NCI-H69 (cell line): ENCODE results near the gene UQCRQ.
"Not testable (repeated sequence)": the region's sequence is repeated elsewhere in the genome, so short reads cannot be mapped to it uniquely, and the experiment has no call there.

ENCODE experiments used
- DNase-seq: peaks from one replicate; lab custom pipeline; 2025; lab: John Stamatoyannopoulos, UW

UQCRQ gene

DNA sequence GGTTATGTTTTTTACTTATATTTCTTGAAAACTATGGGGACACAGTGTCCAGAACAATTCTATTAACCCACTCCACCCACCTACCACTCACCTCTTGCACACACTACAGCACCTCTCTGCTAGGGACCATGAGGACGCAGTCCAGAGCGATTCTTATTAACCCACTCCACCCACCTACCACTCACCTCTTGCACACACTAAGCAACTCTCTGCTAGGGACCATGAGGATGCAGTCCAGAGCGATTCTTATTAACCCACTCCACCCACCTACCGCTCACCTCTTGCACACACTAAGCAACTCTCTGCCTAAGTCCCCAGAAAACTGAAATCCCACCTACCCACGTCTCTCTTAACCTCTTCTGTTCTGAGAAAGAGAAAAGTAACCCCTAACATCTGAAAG, 33.8 kb upstream of the UQCRQ start:
- no peak for DNase-seq

GRCh38 chr5:132834057-132834456, 32.4 kb upstream of the UQCRQ start:
- DNase-seq, result no peak

GRCh38 chr5:132836852-132837251, 29.6 kb upstream of the UQCRQ start:
- DNase-seq, result no peak

DNA sequence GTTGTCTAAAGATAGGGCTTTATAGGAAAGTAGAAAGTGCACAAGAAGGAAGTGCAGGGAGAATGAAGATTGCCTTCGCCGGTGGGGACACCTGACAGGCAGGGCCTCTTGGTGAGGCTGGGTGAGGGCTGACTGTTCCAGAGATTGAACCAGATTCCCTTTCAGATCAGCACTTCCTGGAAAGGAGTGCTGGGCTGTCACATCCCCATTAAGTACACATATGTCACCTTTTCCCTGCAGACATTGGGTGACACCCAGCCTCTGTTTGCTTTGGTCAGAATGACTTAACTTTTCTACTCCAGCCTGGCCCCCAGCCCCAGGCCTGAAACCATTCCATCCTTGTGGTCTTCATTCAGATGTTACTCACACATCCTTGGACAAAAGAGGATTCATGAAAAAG, 28.6 kb upstream of the UQCRQ start:
- peak; percentile 58 for DNase-seq

GRCh38 chr5:132838516-132839282, 27.7 kb upstream of the UQCRQ start:
- DNase-seq, result no peak

DNA sequence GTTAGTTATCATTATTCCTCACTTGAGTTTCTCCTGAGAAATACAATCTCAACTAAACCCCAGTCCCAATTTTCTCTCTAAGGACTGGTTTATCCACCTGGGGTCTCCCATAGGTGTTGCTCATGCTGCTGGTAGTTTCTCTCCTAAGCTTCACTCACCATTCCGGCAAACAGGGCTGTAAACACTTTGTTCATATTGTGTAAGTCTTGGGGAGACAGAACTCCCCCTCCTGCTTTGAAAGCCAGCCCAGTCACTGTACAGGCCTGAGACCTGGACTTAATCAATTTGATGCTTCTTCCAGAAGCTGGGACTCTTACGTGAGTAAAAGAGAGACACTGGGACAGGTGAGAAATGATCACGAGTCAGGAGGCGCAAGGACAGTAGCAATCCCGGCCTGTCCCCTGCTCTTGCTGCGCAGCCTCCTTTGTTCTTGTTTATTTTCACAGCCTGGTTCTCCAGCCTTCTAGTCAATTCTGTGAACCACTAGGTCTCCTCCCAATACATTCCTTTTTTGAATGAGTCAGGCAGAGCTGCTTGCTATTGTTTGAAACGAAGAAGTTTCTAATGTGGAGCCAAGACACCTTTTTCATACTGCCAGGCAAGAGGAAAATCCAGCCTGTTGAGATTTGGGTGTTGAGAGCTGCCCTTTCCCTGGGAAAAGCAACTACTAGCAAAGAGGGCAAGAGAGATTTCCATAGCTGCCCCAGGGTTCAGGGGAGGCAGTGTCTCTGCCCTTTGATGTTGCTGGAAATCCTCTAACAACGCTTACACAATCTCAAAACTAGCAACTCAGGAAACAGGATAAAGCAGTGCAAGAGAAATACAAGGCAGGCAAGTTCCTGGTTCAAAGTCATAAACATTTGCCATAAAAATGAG, 26.8 kb upstream of the UQCRQ start:
- DNase-seq, result no peak

GRCh38 chr5:132840313-132840712, 26.1 kb upstream of the UQCRQ start:
- no peak for DNase-seq

GRCh38 chr5:132840896-132841295, 25.5 kb upstream of the UQCRQ start:
- peak; percentile 97 for DNase-seq

GRCh38 chr5:132841305-132841704, 25.1 kb upstream of the UQCRQ start:
- DNase-seq, result no peak

DNA sequence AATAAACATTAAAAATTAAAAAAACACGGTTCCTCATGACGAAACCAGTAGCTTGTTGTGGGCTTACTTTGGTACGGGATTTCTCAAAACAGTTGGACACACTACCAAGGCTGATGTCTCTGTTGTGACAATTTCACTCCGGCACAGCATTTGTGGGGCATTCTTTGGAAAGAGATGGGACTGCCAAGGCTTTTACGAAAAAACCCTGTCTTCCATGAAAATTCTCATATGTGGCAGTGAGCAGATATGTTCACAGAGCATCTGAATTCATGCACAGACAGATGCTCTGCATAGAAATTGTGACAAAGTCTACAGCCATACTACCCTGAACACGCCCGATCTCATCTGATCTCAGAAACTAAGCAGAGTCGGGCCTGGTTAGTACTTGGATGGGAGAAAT, 18.2 kb upstream of the UQCRQ start:
- DNase-seq, result no peak

GRCh38 chr5:132849347-132849746, 17.1 kb upstream of the UQCRQ start:
- DNase-seq, result no peak

DNA sequence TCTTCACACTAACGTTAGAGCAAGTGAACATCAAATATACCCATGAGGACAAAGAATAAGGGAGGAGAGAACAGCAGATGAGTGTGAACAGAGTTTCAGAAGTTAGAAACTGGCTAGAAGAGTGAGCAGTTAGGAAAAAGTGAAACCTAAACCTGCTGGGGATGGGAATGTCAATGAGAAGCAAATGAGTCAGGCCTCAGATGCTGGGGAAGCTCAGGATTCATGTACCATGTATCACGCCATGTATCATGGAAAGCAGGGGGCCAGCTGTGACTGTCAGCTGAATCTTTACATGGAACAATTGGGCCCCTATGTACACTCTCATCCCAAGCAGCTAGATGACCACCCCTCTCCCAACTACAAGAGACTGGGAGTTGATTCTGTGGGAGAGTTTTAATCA, 16.4 kb upstream of the UQCRQ start:
- no peak for DNase-seq

- DNase-seq, result no peak
These were observed 13.1 kb upstream of the UQCRQ start for GRCh38 chr5:132853323-132853722.

GRCh38 chr5:132853790-132854189, 12.7 kb upstream of the UQCRQ start:
- DNase-seq, result no peak

- DNase-seq, result peak; percentile 9
These were observed 12.1 kb upstream of the UQCRQ start for GRCh38 chr5:132854301-132854700.

- DNase-seq, result not testable (repeated sequence)
These were observed 11.4 kb upstream of the UQCRQ start for GRCh38 chr5:132854992-132855391.

DNA sequence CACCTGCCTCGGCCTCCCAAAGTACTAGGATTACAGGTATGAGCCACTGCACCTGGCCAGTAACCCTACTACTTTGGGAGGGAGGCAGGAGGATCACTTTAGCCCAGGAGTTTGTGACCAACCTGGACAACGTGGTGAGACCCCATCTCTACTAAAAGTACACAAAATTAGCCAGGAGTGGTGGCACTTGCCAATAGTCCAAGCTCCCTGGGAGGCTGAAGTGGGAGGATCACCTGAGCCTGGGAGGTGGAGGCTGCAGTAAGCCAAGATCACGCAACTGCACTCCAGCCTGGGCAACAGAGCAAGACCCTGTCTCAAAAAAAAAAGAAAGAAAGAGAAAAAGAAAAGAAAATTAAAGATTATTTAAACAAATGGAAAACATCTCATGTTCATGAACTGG, 10.4 kb upstream of the UQCRQ start:
- DNase-seq, result no peak

DNA sequence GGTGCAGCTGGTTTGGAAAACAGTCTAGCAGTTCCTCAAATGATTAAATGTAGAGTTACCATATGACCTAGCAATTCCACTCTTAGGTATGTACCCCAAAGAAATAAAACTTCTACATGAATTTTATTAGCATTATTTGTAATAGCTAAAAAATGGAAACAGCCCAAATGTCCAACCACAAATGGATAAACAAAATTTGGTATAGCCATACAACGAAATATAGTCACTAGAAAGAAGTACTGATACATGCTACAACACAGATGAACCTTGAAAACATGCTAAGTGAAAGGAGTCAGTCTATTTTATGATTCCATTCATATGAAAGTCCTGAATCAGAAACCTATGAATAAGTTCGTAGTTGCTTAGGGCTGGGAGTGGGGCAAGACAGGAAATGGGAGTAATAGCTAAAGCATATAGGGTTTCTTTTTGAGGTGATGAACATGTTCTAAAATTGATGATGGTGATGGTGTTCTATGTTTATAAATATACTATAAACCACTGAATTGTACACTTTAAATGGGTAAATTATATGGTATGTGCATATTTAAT, 6.5 kb upstream of the UQCRQ start:
- no peak for DNase-seq

DNA sequence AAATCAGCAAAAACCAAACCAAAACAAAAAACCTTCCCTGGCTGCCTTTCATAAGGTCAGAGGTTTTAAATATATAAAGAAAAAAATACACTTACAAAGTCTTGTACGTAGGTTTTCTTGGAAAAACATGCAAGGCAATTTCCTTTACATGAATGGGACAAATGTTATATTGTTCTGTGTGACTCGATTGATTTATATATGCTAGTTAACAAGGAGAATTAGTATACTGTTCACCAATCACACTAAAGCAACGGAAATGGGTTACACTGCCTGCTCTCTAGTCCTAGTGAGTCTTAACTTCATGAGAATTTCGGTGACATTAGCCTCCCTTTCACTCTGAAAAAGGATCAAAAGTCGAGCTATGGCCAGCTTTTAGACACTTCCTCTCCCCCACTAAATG, 5.7 kb upstream of the UQCRQ start:
- no peak for DNase-seq

DNA sequence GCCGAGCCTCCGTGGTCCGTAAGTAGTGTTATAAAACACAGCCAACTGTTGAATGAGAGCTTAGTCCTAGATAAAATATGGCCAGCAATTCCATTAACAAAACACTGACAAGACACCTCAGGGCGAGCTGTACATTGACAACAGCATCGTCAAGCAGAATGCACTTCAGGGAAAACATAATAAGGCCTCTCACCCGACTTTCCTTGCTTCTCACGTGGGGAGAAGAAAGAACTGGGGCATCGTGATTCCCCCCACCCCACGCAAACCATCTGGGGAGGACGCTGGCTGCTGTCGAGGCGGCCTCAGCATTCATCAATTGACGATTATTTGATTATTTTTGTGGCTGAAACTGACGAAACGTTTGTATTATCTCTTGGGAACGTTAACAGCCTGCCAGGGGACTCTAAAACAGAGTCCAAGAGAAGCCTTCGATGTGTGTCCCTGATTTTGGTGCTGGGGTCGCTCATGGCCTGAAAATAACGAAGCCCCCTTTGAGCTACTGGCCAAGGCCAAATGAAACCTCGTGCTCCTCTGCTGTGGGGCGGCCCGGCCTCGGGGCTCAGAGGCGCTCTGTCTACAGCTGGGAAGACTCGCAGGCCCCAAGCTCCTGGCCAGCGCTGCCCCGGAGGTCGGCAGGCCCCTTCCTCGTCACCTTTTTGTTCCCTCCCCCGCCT, 637 bp upstream of the UQCRQ start:
- peak; percentile 32 for DNase-seq

- no peak for DNase-seq
These were observed 607 bp downstream of the UQCRQ start for GRCh38 chr5:132867046-132867451.

- DNase-seq, result no peak
These were observed 2.3 kb downstream of the UQCRQ start for GRCh38 chr5:132868754-132869153.
